Activated gamma-delta T cell (primary cell): Measurements from ENCODE around the gene SASH1.
"Not testable (repeated sequence)": the region's sequence is repeated elsewhere in the genome, so short reads cannot be mapped to it uniquely, and the experiment has no call there.

Experiments used
- DNase-seq: peaks from one replicate; lab custom pipeline; 2025; lab: John Stamatoyannopoulos, UW

Gene SASH1

DNA sequence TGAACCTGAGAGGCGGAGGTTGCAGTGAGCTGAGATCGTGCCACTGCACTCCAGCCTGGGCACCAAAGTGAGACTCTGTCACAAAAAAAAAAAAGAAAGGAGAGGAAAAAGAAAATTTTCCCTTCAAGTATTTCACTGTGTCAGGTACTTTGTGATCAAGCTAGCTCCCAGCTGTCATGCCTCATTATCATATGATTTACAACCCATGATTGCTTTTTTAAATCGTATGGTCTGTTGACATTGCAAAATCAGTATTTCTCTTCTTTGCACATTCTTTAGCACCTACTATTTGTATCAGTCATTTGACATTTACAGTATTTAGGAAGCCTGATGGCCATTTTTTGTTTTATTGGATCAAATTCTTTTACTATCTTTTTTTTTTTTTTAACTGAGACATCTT lies 22.4 kb downstream of the SASH1 start:
- DNase-seq = no peak

DNA sequence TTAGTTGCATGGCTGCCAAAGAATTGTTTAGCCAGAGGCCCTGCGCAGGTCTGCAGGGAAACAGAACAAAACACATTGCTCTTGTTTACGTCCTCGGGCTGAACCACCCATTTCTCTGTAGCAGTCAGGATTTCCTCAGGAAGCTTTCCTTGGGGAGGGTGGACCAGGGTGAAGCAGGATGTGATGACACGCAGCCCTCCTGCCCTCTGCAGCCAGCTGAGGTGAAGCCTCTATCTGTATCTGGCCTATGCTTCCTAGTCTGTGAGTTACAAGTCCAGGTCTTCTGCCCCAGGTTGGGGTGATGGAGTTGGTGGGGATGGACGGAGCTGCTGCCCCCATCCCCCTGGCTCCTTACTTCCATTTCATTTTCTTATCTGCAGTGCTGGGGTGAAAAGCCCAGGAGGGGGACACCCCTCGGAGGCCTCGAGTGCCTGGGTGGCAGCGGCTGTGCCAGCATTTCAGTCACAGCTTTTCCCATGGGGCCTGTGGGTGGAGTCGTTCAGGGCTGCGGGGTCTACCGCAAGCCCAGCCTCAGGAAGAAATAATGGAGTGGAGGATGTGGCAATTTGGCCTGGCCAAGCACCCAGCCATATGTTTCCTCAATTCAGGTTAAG lies 24.9 kb downstream of the SASH1 start:
- no peak for DNase-seq

DNA sequence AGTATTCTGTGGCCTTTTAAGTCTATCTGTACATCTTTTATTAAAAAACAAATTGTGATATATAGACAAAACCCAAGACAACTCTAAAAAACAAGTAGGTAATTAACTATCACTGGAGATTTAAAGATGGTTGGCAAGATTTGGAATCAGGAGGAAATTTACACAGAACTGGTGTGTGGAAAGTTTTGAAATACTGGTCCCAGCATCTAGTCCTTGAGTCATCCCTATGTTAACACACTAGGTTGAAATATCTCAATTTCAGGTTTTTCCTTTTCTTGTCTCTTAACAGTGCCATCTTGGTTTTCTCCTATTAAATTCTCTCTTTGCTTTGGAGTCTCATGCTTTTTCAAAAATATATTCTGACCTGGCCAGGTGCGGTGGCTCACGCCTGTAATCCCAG lies 27.5 kb downstream of the SASH1 start:
- no peak for DNase-seq

DNA sequence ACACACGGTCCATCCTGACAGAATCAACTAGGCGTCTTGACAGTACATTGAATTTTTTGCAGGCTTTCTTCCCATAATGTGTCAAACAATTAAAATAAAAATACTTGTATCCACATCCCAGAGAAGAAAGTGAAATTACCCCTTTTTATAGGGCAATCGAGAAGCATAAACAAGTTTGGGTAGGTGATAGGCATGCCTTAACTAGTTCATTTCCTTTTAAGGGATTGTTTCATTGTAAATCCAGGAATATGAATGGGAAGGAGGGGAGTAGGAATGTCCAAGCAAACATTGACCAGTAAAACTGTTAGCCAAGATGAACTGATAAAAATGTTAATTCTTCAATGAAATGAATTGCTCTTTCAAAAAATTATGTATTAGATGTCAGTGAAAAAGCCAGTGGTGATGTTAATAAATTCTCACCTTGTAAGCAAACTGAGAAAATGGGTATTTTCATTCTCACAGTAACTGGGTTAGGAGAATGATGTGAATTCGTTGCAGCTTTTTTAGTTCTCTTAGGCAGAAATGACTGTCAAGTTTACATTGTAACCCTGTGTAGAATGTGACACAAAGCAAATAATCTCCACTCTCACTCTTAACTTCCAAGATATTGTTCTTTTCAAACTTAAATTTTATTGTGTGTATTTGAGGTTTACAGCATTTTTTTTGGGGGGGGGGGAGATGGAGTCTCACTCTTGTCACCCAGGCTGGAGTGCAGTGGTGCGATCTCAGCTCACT lies 31.6 kb downstream of the SASH1 start:
- no peak for DNase-seq

DNA sequence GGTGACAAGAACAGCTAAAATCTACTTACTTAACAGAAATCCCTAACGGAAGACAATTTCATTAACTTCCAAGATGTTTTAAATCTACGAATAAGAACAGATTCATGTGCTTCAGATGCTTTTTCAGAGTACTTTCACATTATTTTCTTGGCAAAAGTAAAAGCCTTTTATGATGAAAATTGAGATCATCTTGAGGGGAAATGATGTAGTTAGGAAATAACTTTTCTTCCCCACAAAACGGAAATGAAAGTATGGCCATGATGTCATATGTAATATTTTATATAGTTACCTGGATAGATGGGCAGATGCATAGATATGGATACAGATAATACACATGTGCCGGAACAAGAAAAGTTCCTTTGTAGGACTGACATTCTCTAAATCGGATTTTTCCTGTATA lies 32.8 kb downstream of the SASH1 start:
- no peak for DNase-seq

DNA sequence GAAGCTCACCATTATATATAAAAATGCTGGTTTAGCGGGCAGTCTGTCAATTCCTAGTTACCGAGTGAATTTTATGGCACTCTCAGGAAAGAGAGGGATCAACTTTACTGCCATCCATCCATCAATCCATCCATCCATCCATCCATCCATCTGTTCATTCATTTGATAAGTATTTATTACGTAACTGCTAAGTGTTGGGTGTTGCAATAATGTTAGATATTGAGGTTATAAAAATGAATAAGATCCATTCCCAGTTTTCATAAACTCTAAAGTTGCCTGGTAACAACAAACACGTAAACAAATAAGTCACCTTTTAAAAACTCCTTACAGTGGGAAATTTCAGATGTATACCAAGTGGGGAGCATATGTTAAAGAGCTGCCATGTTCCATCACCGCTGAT lies 36.8 kb downstream of the SASH1 start:
- DNase-seq = no peak

DNA sequence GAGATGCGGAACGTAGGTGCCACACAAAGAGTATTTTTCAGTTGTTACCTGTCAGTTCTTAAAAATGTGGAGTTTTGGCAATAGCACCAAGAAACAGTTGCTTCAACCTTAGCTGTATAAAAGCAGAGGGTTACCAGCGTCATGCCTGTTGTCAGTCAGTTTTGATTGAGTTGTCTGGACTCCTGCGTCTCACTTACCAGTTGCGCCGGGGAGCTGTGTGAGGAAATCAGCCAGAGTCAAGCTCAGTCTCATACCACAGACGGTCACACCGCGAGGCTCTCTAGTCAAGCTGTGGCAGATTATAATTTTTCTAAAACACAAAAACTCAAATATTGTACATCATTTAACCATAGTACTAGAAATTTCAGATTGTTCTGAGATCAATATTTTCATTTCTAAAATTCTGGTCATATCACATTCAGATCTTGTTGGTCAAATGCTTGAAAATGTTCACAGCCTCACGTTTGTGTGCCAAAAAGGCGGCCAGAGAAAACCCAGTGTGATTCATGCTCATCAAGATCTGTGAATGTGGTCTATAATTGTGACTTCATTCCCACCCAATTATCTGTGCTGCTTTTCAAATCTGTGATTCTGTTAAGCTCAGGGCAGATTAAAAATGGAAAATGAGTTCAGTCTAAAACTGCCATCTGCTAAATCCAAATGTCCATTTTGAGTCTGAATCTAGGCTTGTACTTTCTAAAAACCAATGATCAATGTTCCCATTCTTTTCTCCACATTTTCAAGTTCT lies 37.5 kb downstream of the SASH1 start:
- DNase-seq = no peak

DNA sequence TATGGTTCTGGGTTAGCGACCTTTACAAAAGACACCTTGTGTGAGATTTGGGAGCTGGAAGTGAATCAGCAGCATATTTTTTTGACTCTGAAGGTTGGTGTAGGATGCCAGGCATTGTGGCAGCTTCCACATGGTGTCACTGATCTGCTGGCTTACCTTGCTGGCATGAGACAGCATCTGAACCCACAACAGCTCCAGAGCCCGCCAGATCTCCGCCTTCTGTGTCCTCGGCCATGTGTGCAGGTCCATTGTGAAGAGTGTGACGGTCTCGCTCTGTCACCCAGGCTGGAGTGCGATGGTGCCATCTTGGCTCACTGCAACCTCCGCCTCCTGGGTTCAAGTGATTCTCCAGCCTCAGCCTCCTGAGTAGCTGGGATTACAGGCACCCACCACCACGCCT lies 39.4 kb downstream of the SASH1 start:
- not testable (repeated sequence) for DNase-seq

DNA sequence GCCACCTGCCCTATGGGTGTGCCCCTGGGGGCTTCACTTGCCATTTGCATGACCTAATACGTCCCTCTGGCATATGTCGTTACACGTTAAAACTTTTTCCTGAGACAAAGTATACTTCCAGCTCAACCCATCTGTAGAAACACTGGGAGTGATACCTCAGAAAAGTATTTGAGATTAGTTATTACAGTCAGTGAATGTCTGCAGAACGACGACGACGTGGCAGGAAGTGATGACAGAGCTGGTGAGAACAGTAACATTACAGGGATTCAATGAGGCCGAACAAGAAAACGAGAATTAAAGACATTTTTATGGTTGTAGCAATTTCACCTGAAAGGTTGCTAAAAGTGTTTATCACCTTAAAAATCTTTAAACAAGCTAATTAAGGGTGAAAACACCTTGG lies 40.2 kb downstream of the SASH1 start:
- DNase-seq = no peak

DNA sequence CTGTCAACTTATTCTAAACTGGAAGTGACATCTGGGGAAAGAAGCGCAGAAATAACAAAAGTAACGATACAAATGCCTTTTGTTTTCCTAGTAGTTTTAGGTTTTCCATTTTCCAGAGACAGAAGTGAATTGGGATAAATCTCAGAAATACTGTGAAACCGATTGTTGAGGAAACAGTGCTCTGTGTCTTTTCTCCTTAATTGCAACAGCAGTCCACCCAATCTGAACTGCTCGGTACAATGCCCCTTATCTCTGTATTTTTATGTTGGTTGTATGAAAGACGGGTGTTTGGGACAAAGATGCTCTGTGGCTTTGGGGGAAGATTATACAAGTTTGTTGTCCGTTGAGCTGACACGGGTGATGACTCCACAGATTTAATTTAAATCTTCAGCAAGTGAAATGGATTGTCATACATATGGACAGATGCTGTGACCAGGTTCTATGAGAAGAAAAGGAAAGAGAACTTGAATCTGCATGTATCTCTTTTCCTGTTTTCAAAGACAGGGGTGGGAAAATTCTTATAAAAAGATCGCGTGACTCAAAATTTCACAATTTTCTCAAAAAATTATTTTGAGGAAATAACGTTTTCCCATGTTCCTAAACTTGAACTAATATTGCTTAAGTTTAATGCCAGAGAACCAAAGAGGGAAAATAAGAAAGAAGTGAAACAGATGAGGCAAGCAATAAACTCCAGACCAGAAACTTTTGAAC lies 41.2 kb downstream of the SASH1 start:
- no peak for DNase-seq

DNA sequence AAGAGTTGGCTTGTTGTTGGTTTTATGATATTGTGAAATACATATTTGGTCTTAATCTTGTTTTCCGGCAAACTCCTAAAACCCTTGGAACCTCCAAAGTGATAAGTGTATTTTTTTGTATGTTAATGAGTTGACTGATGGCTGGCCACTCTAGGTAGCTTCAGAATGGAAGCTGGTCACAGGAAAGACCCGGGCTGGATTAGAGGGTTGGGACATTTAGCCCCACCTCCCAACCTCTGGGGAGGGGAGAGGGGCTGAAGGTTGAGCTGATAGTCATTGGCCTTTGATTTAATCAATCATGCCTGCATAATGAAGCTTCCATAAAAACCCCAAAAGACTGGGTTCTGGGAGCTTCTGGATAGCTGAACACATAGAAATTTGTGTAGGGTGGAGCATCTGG lies 42.7 kb downstream of the SASH1 start:
- no peak for DNase-seq

DNA sequence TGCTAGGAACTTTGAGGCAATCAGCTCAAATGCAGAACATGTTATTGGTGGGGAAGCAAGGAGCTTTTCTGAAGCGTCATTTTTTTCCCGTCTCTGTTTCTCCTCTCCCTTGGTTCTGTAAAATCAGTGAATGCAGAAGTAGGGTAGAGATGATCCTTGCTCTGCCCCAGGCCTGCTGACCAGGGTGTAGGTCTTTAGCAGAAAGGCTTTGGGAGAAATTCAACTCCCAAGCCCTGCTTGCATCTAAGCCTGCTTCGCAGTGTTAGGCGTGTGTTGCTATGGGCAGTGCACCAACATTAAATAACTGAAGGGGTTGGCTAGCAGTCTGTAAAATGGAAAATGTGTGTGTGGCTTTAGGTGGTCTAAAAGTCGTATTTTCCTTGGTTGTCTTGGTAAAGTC lies 45.9 kb downstream of the SASH1 start:
- no peak for DNase-seq

DNA sequence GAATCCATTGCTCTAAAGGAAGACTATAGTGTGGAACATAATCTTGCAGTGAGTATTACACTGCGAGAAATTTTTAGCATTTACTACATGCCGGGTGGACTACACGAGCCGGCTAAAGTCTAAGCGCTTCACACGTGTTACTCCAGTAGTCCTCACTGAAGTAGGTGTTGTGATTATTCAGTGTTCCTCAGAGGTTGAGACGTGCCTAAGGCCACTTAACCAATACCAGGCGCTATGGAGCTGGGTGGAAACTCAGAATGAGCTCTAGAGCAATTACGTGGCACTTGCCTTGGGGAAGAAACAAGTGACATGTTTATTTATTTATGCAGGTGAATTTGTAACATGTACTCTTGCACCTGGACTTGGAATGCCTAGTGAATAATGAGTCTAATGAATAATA lies 46.4 kb downstream of the SASH1 start:
- DNase-seq = no peak

DNA sequence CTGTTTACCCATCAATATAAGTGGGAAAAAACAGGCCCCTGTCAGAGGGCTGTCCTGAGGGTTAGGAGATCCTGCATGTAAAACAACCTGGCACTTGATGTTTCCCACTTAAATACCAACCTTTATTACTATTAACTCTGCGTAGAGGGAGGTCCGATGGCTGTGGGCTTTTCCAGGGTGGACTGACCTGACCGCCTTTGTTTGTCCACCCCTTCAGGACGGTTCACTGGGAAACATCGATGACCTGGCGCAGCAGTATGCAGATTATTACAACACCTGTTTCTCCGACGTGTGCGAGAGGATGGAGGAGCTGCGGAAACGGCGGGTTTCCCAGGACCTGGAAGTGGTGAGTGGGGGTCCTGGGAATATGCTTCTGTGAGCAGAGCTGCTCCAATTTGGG lies 47.3 kb downstream of the SASH1 start:
- DNase-seq = no peak

DNA sequence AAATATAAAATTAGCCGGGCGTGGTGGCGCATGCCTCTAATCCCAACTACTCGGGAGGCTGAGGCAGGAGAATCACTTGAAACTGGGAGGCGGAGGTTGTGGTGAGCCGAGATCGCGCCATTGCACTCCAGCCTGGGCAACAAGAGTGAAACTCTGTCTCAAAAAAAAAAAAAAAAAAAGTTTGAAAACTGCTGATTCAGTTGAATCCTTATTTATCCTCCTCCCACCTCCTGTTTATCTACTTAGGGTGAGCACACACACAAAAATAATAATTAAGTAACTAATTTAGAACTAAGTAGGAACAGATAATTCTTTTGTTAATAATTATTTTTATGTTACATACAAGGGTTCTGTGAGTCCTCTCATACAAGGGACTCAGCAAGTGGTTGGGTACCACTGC lies 49.5 kb downstream of the SASH1 start:
- DNase-seq = not testable (repeated sequence)

DNA sequence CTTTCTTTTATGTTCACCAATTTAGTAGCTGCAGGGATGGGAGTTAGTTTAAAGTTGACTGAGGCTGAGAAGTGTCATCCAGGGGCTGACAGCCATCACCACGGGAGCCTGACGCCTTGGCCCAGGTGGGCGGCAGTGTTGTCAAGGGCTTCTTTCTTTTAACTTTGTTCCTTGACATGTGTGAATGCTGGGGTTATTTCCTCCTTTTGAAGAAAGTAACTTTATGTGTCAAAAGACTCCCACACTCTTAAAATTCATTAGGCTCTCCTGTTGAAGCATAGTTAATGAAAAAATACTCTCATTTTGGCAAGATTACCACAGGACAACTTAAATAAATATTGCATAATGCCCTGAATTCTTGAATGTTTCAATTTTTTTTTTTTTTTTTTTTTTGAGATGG lies 50.0 kb downstream of the SASH1 start:
- DNase-seq = no peak

DNA sequence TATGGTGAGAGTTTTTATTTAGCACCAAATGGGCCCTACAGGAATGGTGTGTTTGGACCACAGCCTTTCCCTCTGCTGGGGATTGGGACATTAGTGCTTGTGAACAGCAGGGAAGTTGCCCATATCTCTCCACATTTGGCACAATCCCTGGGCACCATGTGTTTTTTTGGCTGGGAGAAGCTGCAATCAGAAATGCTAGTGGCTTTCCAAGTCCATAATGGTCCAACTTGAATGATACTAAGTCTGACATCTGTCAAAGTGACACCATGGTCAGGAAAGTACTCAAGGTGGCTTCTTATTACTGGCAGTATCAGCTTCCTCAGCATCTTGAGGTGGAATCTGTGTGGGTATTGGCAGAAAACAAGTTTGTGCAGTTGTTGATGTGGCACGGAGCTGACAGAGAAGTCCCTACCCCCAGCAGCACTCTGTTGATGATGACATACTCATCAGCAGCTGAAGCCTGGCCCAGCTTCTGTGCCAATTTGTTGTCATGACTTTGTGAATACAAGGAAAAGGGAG lies 53.0 kb downstream of the SASH1 start:
- no peak for DNase-seq

DNA sequence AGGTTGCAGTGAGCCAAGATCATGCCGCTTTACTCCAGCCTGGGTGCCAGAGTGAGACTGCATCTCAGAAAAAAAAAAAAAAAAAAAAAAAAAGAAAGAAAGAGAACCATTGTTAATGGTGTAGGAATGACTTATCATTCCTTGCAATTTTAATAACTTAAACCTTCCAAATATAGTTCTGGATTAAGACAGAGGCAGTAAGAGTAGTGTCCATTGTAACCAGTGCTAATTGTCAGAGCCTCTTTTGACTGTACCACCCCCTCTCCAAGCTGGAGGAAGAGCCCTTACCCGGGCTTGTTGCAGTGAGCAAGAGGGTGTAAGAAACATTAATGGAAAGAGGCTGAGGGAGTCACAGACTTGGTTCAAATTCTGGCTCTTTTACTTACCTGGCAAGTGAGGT lies 53.8 kb downstream of the SASH1 start:
- no peak for DNase-seq

DNA sequence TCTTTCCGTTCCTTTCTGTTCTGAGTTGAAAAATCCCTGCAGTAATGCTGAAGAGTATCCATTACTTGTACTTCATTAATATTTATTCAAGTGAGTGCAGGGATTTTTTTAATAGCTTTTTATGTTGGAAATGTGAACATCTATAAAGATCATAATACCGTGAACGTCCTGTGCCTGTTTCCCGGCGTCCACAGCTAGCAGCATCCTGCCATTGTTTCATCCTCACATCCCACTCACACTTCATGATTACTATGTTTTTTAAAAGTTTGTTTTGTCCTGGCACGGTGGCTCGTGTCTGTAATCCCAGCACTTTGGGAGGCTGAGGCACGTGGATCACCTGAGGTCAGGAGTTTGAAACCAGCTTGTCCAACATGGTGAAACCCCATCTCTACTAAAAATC lies 54.3 kb downstream of the SASH1 start:
- DNase-seq = no peak

DNA sequence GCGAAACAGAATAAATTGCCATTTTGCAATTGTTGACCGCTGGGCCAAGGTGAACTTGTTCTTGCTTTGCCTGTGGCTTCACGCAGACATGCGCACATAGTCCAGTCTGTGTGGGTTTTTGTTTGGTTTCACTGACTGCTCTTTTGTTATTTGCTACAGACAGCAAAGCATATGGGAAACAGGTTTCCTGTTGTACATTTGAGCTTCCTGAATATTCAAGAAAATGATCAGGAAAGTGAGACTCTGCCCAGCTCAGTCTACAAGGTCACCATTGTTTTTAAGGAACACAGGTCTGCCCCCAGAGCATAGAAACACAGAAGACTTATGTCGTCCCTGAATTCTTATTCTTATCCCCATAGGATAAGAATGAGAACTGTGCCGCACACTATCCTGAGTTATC lies 55.6 kb downstream of the SASH1 start:
- no peak for DNase-seq

DNA sequence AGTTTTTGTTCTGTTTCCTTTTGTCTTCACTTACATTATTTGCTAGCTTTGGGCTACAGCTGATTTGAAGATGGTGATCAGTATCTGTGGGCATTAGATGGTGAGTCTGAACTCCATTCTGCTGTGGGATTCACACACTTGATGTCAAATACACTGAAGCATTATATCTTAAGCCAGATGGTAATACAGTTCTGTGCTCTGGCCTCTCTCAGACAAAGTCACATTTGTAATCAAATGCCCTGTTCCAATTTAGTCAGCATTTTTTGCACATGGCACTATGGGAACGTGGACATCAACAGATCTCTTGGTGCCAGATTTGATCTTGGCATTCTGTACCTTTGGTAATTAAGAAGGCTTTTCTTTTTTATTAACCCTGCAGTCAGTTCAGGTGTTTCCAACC lies 56.0 kb downstream of the SASH1 start:
- DNase-seq = no peak

DNA sequence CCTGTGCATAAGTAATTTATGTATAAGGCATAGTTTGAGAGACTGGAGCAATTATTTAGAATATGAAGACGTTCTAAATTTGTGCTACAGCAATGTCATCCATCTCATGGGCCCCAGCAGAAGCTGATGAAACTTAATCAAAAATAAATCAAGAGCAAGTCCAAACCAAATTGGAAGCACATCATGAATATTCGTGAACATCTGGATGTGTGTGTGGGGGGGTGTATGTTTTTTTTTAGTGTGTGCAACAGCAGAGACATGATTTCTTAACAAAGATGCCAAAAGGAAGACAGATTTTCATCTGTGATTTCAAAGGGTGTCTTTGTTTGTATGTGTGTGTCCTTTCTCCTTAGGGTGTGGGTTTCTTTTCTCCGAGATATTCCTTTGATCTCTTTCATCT lies 58.9 kb downstream of the SASH1 start:
- no peak for DNase-seq
